ENCODE results near the gene PIP5KL1. TPM values are rescaled to one million over a fixed set of nuclear protein-coding genes. Genes with fewer than 3 reads are reported as not detected.

Gene PIP5KL1
- total and polyA plus RNA-seq, 4 donors = 2.0 to 9.0 (median 4.9) TPM

GRCh38 chr9:127887792-127888191, 42.8 kb downstream of the PIP5KL1 start:
- Histone ChIP-seq H3K9ac (ENCODE audit: insufficient read depth in 1 of 2, low read length in 2 of 2) (no peak overlapping the region), H3K27ac (ENCODE audit: low read depth in 1 of 2, low read length in 1 of 2) (no peak overlapping the region), H3K4me1 (ENCODE audit: control insufficient read depth in 5 of 5, insufficient read depth in 5 of 5, low read length in 5 of 5) (peaks cover 0 to 13% (median 6%) of the 10 kb centered on the region in 5 donors), H3K9me3 (ENCODE audit: control insufficient read depth in 4 of 4, insufficient read depth in 3 of 4, low read length in 3 of 4) (peaks cover 0 to 1% (median under 1%) of the 10 kb centered on the region in 4 donors), H3K27me3 (ENCODE audit: control insufficient read depth in 3 of 3, insufficient read depth in 3 of 3, low read length in 2 of 3) (no peaks in the 10 kb centered on the region), H3K36me3 (ENCODE audit: control insufficient read depth in 4 of 4, insufficient read depth in 4 of 4, low read length in 4 of 4) (peaks cover 4 to 47% (median 25%) of the 10 kb centered on the region in 4 donors), H3K4me3 (no peak overlapping the region)
- DNase-seq (no peak), ATAC-seq (ENCODE audit: insufficient read depth, low FRiP score) (no peak)
- WGBS, 2 donors = 89 to 91% methylated on average over 2 of the region's 2 CpGs
- no peak for TF ChIP-seq CTCF (IDR thresholded peaks at IDR 0.05; ENCODE audit: control extremely low read depth, extremely low read depth)

GRCh38 chr9:127886401-127886972, 44.1 kb downstream of the PIP5KL1 start:
- H3K36me3 ChIP-seq (ENCODE audit: control insufficient read depth in 4 of 4, insufficient read depth in 4 of 4, low read length in 4 of 4) = peaks cover 4 to 44% (median 22%) of the 10 kb centered on the region in 4 donors
- 97 to 98% methylated on average over 18 of the region's 18 CpGs for WGBS, 2 donors
- peaks cover 0 to 16% (median 7%) of the 10 kb centered on the region in 5 donors for H3K4me1 ChIP-seq (ENCODE audit: control insufficient read depth in 5 of 5, insufficient read depth in 5 of 5, low read length in 5 of 5)
- no peak for TF ChIP-seq CTCF (IDR thresholded peaks at IDR 0.05; ENCODE audit: control extremely low read depth, extremely low read depth)
- no peak for DNase-seq
- no peak overlapping the region for H3K27ac ChIP-seq (ENCODE audit: low read depth in 1 of 2, low read length in 1 of 2)
- no peak for ATAC-seq (ENCODE audit: insufficient read depth, low FRiP score)
- H3K9ac ChIP-seq (ENCODE audit: insufficient read depth in 1 of 2, low read length in 2 of 2) = no peak overlapping the region
- no peaks in the 10 kb centered on the region for H3K9me3 ChIP-seq (ENCODE audit: control insufficient read depth in 4 of 4, insufficient read depth in 3 of 4, low read length in 3 of 4)
- no peak overlapping the region for H3K4me3 ChIP-seq
- no peaks in the 10 kb centered on the region for H3K27me3 ChIP-seq (ENCODE audit: control insufficient read depth in 3 of 3, insufficient read depth in 3 of 3, low read length in 2 of 3)

GRCh38 chr9:127885508-127886281, 44.9 kb downstream of the PIP5KL1 start:
- peaks cover 4 to 41% (median 22%) of the 10 kb centered on the region in 4 donors for H3K36me3 ChIP-seq (ENCODE audit: control insufficient read depth in 4 of 4, insufficient read depth in 4 of 4, low read length in 4 of 4)

More at GRCh38 chr9:127885508-127886281, 44.9 kb downstream of the PIP5KL1 start:
- peak overlapping the region in 1 of 2 donors; percentile 13 for H3K27ac ChIP-seq (ENCODE audit: low read depth in 1 of 2, low read length in 1 of 2)
- WGBS, 2 donors = 82% methylated on average over 13 of the region's 13 CpGs
- no peak for DNase-seq
- no peak for ATAC-seq (ENCODE audit: insufficient read depth, low FRiP score)
- no peaks in the 10 kb centered on the region for H3K9me3 ChIP-seq (ENCODE audit: control insufficient read depth in 4 of 4, insufficient read depth in 3 of 4, low read length in 3 of 4)
- no peak overlapping the region for H3K9ac ChIP-seq (ENCODE audit: insufficient read depth in 1 of 2, low read length in 2 of 2)
- H3K4me3 ChIP-seq = no peak overlapping the region
- TF ChIP-seq CTCF (IDR thresholded peaks at IDR 0.05; ENCODE audit: control extremely low read depth, extremely low read depth) = no peak
- H3K27me3 ChIP-seq (ENCODE audit: control insufficient read depth in 3 of 3, insufficient read depth in 3 of 3, low read length in 2 of 3) = no peaks in the 10 kb centered on the region
- peaks cover 0 to 16% (median 7%) of the 10 kb centered on the region in 5 donors for H3K4me1 ChIP-seq (ENCODE audit: control insufficient read depth in 5 of 5, insufficient read depth in 5 of 5, low read length in 5 of 5)
